Thyroid gland (tissue), 4 donors: ENCODE results near the gene TNS3.
A peak's percentile ranks its signal among the peaks of the same experiment; 100 is the strongest.

ENCODE experiments used
- CTCF ChIP-seq, 6 experiments: fragments of 200-600 bp in 3 of 6; fragments of 450-650 bp in 3 of 6; sonication (generic) in 3 of 6; IDR thresholded peaks; one replicate each; pipeline ENCODE4 v1.5.1; 2016 to 2019; ENCODE audit warnings: antibody characterized with exemption in 6 of 6, mild to moderate bottlenecking in 2 of 6, inconsistent platforms in 1 of 6, moderate library complexity in 1 of 6
- POLR2A ChIP-seq, 2 donors: fragments of 450-650 bp; IDR thresholded peaks; one replicate each; pipeline ENCODE4 v1.6.1; 2017; ENCODE audit warnings: antibody characterized with exemption in 2 of 2, mild to moderate bottlenecking in 2 of 2, moderate library complexity in 1 of 2

- TF ChIP-seq CTCF (IDR thresholded peaks at IDR 0.05), result no peak
- peak in 1 of 2 donors; percentile 9 for TF ChIP-seq POLR2A (IDR thresholded peaks at IDR 0.05)
These were observed 207.9 kb downstream of the TNS3 start for GRCh38 chr7:47373871-47374451.
